NCI-H524 (cell line): ENCODE measurements around the gene GATAD2A.

Source experiments
- DNase-seq, 2 experiments: peaks; one replicate each; lab custom pipeline; 2025; lab: John Stamatoyannopoulos, UW

GATAD2A gene

DNA sequence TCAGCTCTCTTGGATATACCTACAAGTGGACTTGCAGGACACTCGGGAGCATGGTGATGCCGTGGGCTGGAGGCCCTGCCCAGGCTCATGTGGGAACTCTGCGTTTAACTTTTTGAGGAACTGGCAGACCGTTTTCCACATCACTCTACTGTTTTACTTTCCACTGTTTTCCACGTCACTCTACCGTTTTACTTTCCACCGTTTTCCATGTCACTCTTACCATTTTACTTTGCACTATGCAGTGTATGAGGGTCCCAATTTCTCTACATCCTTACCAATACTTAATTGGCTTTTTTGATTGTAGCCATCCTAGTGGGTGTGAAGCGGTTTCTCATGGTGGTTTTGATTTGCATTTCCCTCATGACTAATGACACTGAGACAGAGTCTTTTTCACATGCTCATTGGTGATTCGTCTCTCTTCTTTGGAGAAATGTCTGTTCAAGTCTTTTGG lies 40.5 kb downstream of the GATAD2A start:
- DNase-seq = no peak

- DNase-seq = no peak
Measured at GRCh38 chr19:19446655-19447437, 41.4 kb downstream of the GATAD2A start.

DNA sequence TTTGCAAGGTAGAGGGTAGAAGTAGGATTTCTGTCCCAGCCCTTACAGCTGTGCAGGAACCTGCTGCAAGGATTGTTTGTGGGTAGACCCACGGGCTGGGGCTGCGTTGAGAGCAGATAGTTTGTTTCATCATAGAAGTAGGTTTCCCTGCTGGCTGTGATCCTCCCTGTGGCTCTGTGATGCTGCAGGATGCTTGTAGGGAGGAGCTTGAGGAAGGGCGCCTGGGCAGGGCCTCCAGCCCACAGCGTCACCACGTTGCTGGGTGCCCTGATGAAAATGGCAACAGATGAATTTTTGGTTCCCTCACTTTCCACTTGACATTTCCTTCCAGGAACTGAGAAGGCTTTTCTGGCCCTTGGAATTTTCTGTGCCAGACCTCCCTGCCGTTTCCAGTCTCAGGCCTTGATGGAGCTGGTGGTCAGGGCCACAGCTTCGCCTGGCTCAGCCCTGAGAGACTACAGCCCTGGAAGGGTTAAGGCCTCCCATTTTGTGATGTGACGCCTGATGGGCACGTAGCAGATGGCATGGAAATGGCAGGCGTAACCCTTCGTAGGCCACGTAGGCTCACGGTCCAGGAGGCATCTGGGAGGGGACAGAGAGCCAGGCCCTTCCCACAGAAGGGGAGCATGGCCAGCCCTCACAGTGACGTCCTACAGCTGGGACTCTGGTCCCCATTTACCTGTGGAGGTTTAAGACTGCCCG lies 42.2 kb downstream of the GATAD2A start:
- DNase-seq = peak in 1 of 2 experiments; percentile 58

GRCh38 chr19:19448238-19448544 lies 42.7 kb downstream of the GATAD2A start:
- DNase-seq = no peak

DNA sequence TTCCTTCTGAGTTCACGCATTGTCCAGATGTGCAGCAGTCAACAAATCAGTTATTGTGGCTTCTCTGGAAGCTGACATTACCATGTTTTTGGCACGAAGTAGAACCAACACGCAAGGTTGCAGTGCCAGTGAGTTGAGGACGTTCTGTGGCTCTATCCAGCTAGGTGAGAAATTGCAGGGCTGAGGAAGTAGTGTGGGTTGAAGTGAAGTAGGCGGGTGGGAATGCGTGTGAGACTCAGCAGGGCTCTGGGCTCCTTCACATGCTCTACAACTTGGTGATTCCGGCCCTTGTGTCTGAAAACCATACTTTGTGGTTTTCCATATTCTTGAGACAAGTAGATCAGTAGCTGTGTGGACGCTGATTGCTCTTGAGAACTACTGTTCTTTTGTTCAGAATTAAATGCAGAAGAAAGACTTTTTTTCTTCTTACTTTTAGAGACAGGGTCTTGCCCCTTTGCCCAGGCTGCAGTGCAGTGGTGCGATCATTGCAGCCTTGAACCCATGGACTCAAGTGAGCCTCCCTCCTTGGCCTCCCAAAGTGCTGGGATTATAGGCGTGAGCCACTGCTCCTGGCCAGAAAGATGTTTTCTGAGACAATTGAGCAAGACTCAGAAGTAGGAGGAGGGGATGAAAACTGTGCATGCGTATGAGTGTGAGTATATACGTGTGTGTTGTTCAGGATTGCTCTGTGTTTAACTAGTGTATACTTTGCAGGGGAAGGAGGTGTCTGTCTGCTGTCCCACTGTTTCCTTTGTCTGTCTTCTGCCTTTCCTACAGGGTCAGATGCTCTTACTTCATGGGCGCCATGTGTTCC lies 46.2 kb downstream of the GATAD2A start:
- no peak for DNase-seq

GRCh38 chr19:19452243-19453124 lies 47.0 kb downstream of the GATAD2A start:
- DNase-seq = no peak

DNA sequence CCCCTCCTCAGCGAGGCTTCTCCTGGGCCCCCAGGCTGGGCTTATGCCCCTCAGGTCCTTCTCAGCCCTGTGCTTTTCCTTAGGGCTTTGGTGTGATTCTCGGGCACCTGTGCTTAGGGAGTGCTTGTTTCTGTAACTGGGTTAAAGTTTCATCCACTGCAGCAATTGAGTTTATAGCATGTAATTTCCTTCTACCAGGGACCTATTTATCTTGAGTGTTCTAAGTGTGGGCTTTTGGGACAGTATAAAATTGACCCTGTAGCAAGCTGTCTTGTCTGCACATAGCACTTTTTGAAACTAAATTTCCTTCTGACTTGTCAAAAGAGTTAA lies 47.6 kb downstream of the GATAD2A start:
- no peak for DNase-seq

- DNase-seq = peak; percentile 78 to 91
Measured at GRCh38 chr19:19455166-19455919, 49.9 kb downstream of the GATAD2A start.

DNA sequence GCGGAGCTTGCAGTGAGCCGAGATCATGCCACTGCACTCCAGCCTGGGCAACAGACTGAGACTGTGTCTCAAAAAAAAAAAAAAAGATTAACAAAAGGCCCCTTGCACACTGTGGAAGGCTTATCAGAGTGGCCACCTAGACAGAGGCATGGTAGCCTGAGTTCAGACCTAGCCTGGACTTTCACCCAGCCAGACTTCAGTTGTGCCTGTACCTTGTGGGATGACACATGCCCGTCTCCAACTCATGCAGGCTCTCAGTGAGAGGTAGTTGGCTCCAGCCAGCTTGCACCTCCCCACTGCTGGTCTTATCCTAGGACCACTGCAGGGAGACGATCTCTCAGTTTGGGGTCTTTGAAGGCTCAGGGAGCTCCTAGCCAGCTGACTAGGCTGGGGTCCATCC lies 52.2 kb downstream of the GATAD2A start:
- no peak for DNase-seq

GRCh38 chr19:19458110-19458816 lies 52.8 kb downstream of the GATAD2A start:
- DNase-seq = peak in 1 of 2 experiments; percentile 50

- no peak for DNase-seq
Measured at GRCh38 chr19:19459073-19459472, 53.6 kb downstream of the GATAD2A start.

GRCh38 chr19:19459707-19460251 lies 54.3 kb downstream of the GATAD2A start:
- DNase-seq = no peak

- peak in 1 of 2 experiments; percentile 22 for DNase-seq
Measured at GRCh38 chr19:19460258-19460731, 54.8 kb downstream of the GATAD2A start.

- peak; percentile 37 to 44 for DNase-seq
Measured at GRCh38 chr19:19460761-19461265, 55.3 kb downstream of the GATAD2A start.

DNA sequence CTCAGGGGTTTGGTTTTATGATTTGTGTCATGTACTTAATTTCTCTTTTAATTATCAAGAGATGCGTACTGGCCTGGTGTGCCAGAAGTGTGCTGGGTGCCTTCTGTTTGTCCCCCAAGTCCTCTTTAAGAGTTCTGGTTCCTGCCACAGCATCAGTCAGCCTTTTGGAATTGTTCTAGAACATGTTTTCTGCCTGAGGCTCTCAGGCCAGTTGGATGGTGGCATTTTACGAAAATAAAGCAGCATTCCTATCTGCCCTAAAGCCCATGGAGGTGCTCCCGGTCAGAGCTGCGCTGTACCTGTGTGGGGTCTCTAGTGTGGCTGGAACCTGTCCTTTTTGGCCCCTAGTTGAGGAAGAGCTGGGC lies 55.8 kb downstream of the GATAD2A start:
- DNase-seq = peak in 1 of 2 experiments; percentile 44

DNA sequence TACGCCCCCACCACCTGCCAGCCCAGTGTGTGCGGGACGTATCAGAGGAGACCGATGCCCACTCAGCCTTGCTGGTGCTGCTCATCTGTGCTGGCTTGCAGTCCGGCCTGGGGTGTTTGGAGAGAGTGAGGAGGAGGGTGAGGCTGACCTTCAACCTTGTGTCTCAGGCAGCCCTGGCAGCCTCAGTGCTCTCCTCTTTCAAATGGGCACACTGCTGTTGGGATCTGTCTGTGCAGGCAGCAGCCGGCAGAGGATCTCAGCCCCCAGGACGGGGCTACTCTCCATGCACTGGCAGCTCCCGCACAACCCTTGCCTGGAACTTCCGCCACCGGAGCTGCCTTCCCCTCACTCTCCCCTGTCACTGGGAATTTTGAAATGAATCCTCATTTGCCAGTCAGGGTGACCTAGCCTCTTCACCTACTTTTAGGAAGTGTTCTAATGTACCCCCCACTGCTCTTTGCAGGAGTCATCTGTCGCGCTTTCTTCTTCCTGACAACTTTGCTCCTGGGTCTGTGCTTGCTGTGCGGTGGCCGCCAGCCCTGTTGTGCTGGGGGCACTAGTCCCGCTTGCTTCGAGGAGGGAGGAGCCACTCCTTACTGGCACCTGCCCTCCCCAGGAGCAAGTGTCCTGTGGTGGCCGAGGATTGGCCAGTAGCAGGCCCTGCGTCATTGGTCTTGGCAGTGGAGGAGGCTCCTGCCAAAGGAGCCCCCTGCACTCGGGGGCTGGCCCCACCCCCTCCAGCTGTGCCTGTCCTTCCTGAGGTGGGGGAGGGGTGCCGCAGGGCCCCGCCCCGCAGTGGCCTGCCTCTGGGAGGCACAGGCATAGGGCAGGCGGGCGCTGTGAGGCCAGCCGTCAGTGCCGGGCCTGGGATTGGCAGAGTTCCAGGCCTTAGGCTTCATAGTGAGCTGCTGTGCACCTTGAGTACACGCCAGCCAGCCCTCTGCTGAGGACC lies 56.5 kb downstream of the GATAD2A start:
- DNase-seq = peak; percentile 86 to 97

GRCh38 chr19:19463348-19464117 lies 58.1 kb downstream of the GATAD2A start:
- no peak for DNase-seq
